GM18909 (cell line): ENCODE data around the gene GUSB.

Experiments
- ATAC-seq: cut with Tn5 transposase; IDR thresholded peaks from one replicate; pipeline ENCODE4 v1.9.1; 2021; ENCODE audit warnings: mild to moderate bottlenecking; ENCODE audit not compliant: unreplicated experiment, poor library complexity

GUSB gene

GRCh38 chr7:65938336-65938895 lies 43.6 kb downstream of the GUSB start:
- no peak for ATAC-seq

DNA sequence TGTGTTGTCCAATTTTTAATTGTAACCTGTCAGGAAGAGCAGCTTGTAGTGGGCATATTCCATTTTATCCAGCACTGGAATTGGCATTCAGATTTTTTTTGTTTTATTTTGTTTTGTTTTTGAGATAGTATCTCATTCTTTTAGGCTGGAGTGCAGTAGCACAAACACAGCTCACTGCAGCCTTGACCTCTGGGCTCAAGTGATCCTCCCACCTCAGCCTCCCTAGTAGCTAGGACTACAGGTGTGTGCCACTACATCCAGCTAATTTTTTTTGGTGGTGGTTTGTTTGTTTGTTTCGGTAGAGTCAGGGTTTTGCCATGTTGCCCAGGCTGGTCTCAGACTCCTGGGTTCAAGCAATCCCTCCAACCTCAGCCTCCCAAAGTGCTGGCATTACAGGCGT lies 44.7 kb downstream of the GUSB start:
- no peak for ATAC-seq

- no peak for ATAC-seq
Measured at GRCh38 chr7:65931685-65932084, 50.3 kb downstream of the GUSB start.

GRCh38 chr7:65927489-65928448 lies 54.2 kb downstream of the GUSB start:
- ATAC-seq, result no peak

DNA sequence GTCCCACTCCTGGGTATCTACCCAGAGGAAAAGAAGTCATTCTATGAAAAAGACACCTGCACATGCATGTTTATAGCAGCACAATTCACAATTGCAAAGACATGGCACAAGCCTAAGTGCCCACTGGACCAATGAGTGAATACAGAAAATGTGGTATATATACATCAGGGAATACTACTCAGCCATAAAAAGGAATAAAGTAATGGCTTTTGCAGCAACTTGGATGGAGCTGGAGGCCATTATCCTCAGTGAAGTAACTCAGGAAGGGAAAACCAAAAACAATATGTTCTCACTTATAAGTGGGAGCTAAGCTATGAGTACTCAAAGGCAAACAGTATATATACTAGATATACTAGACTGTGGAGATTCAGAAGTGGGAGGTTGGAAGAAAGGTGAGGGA lies 55.4 kb downstream of the GUSB start:
- no peak for ATAC-seq

GRCh38 chr7:65925040-65925439 lies 57.0 kb downstream of the GUSB start:
- no peak for ATAC-seq

DNA sequence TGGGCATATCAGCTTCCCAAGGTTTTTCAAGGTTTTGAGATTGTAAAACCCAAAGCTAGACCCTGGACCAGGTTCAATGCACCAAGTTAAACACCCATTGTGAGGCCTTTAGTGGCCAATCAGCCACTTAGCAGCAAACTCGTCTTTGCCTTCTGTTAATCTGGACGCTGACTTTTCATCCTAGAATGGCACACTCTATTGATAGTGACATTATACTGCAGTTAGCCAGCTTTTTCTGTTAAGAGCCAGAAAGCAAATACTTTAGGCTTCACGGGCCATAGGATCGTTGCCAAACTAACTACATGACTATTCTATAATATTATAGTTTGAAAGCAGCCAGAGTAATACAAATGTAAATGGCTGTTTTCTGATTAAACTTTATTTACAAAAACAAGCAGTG lies 57.8 kb downstream of the GUSB start:
- no peak for ATAC-seq

- no peak for ATAC-seq
Measured at GRCh38 chr7:65923316-65923715, 58.7 kb downstream of the GUSB start.

DNA sequence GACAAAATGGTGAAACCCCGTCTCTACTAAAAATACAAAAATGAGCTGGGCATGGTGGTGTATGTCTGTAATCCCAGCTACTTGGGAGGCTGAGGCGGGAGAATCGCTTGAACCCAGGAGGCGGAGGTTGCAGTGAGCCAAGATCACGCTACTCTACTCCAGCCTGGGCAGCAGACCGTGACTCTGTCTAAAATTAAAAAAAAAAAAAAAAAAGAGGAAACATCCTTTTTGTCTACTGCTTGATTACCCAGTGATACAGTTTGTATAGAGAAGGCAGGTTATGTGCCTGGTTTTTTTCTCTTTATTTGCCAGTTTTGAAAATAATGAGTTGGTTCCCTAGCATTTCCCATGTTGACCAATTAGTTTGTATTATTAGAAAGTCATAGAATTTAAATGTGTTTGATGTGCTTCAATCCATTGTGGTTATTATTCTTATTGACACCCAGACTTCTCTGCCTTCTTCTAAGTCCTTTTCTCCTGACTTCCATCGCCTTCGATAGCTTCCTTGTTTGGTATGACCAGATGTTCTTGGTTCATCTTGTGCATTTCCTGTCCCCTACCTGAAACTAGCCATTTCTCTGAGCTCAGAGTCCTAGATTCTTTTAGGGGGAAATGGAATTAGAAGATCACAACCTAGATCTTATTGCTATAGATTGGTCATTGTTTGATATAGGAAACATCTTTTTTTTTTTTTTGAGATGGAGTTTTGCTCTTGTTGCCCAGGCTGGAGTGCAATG lies 65.9 kb downstream of the GUSB start:
- peak; percentile 48 for ATAC-seq

GRCh38 chr7:65912237-65912636 lies 69.8 kb downstream of the GUSB start:
- no peak for ATAC-seq
